ENCODE measurements around the gene EIF4G3. TPM values are rescaled to one million over a fixed set of nuclear protein-coding genes. Genes with fewer than 3 reads are reported as not detected.

The EIF4G3 gene
- total and polyA plus RNA-seq, 9 of the 15 experiments (the other 6 are each of a cell fraction or from before 2014, with no cell fraction given): 6.7 to 40.5 (median 32.1) TPM

- TF ChIP-seq ETS1 (conservative IDR thresholded peaks at IDR 0.05; ENCODE audit: control insufficient read depth, low read depth, low read length) (no peak), ATF4 (CRISPR knock-in tag; IDR thresholded peaks at IDR 0.05) (peak; percentile 63), ZNF134 (CRISPR knock-in tag; conservative IDR thresholded peaks at IDR 0.05) (no peak), DEAF1 (CRISPR knock-in tag; IDR thresholded peaks at IDR 0.05) (no peak), NFIC (IDR thresholded peaks at IDR 0.05) (peak; percentile 13; the same call in 1 of the 2 replicates), BCLAF1 (IDR thresholded peaks at IDR 0.05; ENCODE audit: borderline replicate concordance in 1 of 2, control insufficient read depth in 1 of 2, low read depth in 2 of 2, low read length in 1 of 2) (no peak), PTRF (tag; IDR thresholded peaks at IDR 0.05) (peak; percentile 44), EHMT2 (IDR thresholded peaks at IDR 0.05) (peak; percentile 69; the same call in 1 of the 2 replicates), EZH2 (IDR thresholded peaks at IDR 0.05; ENCODE audit: borderline replicate concordance, low read depth, low read length) (no peak), FOXA1 (IDR thresholded peaks at IDR 0.05; ENCODE audit: borderline replicate concordance) (no peak), ZNF212 (CRISPR knock-in tag; IDR thresholded peaks at IDR 0.05) (0 out of 2 replicates have a peak, but pooled peaks have one; percentile 5), CAMTA2 (CRISPR knock-in tag; conservative IDR thresholded peaks at IDR 0.05) (peak; percentile 81; the same call in 1 of the 2 replicates), ZNF24 (IDR thresholded peaks at IDR 0.05) (no peak), CBFB (CRISPR knock-in tag; IDR thresholded peaks at IDR 0.05) (no peak), ZNF146 (CRISPR knock-in tag; IDR thresholded peaks at IDR 0.05; ENCODE audit: unreplicated experiment) (no peak), XRCC5 (IDR thresholded peaks at IDR 0.05; ENCODE audit: low read depth, low read length) (no peak)
Measured at GRCh38 chr1:21022279-21023040, 154.2 kb downstream of the EIF4G3 start (continued).

Measured in K562 (cell line).